Neural progenitor cell (in vitro differentiated cells): ENCODE measurements around the gene TBC1D4. TPM values are rescaled to one million over a fixed set of nuclear protein-coding genes. Genes with fewer than 3 reads are reported as not detected.

Source experiments
- DNase-seq: peaks from one replicate; pipeline ENCODE4 v3.0.0-alpha.2; 2016; ENCODE audit warnings: low spot score
- H2AFZ ChIP-seq: fragments of 200-600 bp; sonication (generic); replicated peaks from 2 replicates; pipeline ENCODE4 v1.6.1; 2016; ENCODE audit warnings: antibody characterized with exemption
- H3F3A ChIP-seq: fragments of 200-600 bp; sonication (generic); 2 replicates; pipeline ENCODE4 v1.6.1; 2016; ENCODE audit warnings: antibody characterized with exemption, low read depth
- H3K27ac ChIP-seq: fragments of 200-600 bp; sonication (generic); 2 replicates; pipeline ENCODE4 v1.5.1; 2016; ENCODE audit warnings: mild to moderate bottlenecking
- H3K27me3 ChIP-seq: fragments of 200-600 bp; sonication (generic); 2 replicates; pipeline ENCODE4 v1.6.1; 2016; ENCODE audit warnings: mild to moderate bottlenecking, moderate library complexity
- H3K36me3 ChIP-seq: fragments of 200-600 bp; sonication (generic); 2 replicates; pipeline ENCODE4 v1.5.1; 2016
- H3K4me1 ChIP-seq: fragments of 200-600 bp; sonication (generic); 2 replicates; pipeline ENCODE4 v1.6.1; 2016; ENCODE audit warnings: mixed run types
- H3K4me2 ChIP-seq: fragments of 200-600 bp; sonication (generic); 2 replicates; pipeline ENCODE4 v1.6.1; 2016
- H3K4me3 ChIP-seq: fragments of 200-600 bp; sonication (generic); 2 replicates; pipeline ENCODE4 v1.5.1; 2016
- H3K79me2 ChIP-seq: fragments of 200-600 bp; sonication (generic); 2 replicates; pipeline ENCODE4 v1.6.1; 2016; ENCODE audit warnings: low read depth
- H3K9ac ChIP-seq: fragments of 200-600 bp; sonication (generic); 2 replicates; pipeline ENCODE4 v1.6.1; 2016
- H3K9me3 ChIP-seq: fragments of 200-600 bp; sonication (generic); 2 replicates; pipeline ENCODE4 v1.5.1; 2016; ENCODE audit warnings: low read depth
- H4K20me1 ChIP-seq: fragments of 200-600 bp; sonication (generic); 2 replicates; pipeline ENCODE4 v1.6.1; 2016; ENCODE audit warnings: low read depth
- H3K27ac Mint-ChIP-seq: 3 replicates; pipeline ENCODE4 v1.8.0; 2021; ENCODE audit warnings: mixed read lengths
- H3K27me3 Mint-ChIP-seq: 2 replicates; pipeline ENCODE4 v1.8.0; 2022; ENCODE audit warnings: low read depth, mild to moderate bottlenecking, inconsistent platforms, moderate library complexity, mixed read lengths; ENCODE audit not compliant: insufficient read depth
- H3K36me3 Mint-ChIP-seq: 3 replicates; pipeline ENCODE4 v1.8.0; 2021; ENCODE audit warnings: mixed read lengths
- H3K4me1 Mint-ChIP-seq: 3 replicates; pipeline ENCODE4 v1.8.0; 2021; ENCODE audit warnings: mixed read lengths
- H3K4me3 Mint-ChIP-seq: 3 replicates; pipeline ENCODE4 v1.8.0; 2021; ENCODE audit warnings: mild to moderate bottlenecking, moderate library complexity, mixed read lengths
- H3K9me3 Mint-ChIP-seq: 3 replicates; pipeline ENCODE4 v1.8.0; 2020; ENCODE audit warnings: mixed read lengths
- EZH2 ChIP-seq: fragments of 200-600 bp; sonication (generic); IDR thresholded peaks from 2 replicates; pipeline ENCODE4 v1.6.1; 2017; ENCODE audit warnings: antibody characterized with exemption, mild to moderate bottlenecking, moderate library complexity
- EZH2phosphoT487 ChIP-seq: fragments of 200-600 bp; sonication (generic); IDR thresholded peaks from 2 replicates; pipeline ENCODE4 v1.6.1; 2017; ENCODE audit warnings: antibody characterized with exemption
- total RNA-seq: library from RNA; depleted of rRNA; stranded (reverse); fragments of >200 nt; gene quantifications from 2 replicates; pipeline ENCODE4 v1.2.3, GENCODE V29; 2015; ENCODE audit warnings: low replicate concordance
- TF ChIP-seq, protein P1 (sequence below): fragments of 200-600 bp; sonication (generic); IDR thresholded peaks from 2 replicates; pipeline ENCODE4 v1.5.1; 2017; ENCODE audit warnings: antibody characterized with exemption, mild to moderate bottlenecking

Gene TBC1D4
- total RNA-seq, 1 donor from 2014 or later: 14.3 TPM

DNA sequence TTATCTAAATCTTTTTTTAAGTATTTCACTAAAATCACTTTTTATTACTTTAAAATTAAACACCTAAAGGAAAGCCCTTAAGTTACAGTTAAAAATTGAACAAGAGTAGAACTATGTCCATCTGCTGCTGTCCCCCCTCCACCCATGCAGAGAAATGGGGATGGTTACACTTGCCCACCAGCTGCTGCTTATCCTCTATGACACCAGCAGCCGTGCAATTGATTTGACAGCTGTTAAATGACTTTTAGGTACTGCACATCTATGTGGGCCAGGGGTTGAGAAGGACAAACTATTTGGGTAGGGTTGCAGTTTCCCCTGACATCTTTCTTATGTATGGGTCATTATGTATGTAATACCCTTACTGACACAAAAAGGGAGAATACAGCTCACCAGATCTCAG, 77.2 kb downstream of the TBC1D4 start:
- Histone ChIP-seq H3K9ac (no peak overlapping the region), H4K20me1 (no peaks in the 10 kb centered on the region), H3K4me1 (peaks cover 12% of the 10 kb centered on the region), H3F3A (no peaks in the 10 kb centered on the region), H3K4me2 (no peak overlapping the region), H3K79me2 (peaks cover 5% of the 10 kb centered on the region), H3K27ac (no peak overlapping the region), H2AFZ (no peak overlapping the region), H3K27me3 (no peaks in the 10 kb centered on the region), H3K36me3 (no peaks in the 10 kb centered on the region), H3K9me3 (no peaks in the 10 kb centered on the region), H3K4me3 (no peak overlapping the region)
- H3K9me3 Mint-ChIP-seq: peaks cover 8% of the 10 kb centered on the region
- TF ChIP-seq EZH2phosphoT487: no peak
- no peak for TF ChIP-seq EZH2
- TF ChIP-seq, protein P1, sequence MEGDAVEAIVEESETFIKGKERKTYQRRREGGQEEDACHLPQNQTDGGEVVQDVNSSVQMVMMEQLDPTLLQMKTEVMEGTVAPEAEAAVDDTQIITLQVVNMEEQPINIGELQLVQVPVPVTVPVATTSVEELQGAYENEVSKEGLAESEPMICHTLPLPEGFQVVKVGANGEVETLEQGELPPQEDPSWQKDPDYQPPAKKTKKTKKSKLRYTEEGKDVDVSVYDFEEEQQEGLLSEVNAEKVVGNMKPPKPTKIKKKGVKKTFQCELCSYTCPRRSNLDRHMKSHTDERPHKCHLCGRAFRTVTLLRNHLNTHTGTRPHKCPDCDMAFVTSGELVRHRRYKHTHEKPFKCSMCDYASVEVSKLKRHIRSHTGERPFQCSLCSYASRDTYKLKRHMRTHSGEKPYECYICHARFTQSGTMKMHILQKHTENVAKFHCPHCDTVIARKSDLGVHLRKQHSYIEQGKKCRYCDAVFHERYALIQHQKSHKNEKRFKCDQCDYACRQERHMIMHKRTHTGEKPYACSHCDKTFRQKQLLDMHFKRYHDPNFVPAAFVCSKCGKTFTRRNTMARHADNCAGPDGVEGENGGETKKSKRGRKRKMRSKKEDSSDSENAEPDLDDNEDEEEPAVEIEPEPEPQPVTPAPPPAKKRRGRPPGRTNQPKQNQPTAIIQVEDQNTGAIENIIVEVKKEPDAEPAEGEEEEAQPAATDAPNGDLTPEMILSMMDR: no peak
- H3K4me1 Mint-ChIP-seq: peaks cover 42% of the 10 kb centered on the region
- no peaks in the 10 kb centered on the region for H3K27me3 Mint-ChIP-seq
- H3K36me3 Mint-ChIP-seq: no peaks in the 10 kb centered on the region
- H3K4me3 Mint-ChIP-seq: no peak overlapping the region
- no peak overlapping the region for H3K27ac Mint-ChIP-seq
- no peak for DNase-seq

DNA sequence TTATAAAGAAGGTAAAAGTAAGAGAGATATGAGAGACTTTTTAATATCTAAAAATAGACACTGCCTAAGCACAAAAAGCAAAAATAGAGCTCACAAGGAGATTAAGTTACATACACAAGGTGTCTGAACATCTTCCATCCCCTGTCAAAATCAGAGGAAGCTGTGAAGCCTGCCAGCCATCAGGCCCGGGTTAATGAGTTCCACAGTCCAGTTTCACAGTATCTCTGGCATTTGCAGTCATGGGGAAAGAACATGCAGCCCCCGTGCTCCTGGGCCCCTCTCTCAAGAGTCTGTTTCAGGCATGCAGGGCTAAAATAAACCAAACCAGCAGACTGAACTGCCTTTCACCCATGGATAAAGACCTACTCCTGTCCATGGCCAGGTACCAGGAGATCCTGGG, 79.2 kb downstream of the TBC1D4 start:
- TF ChIP-seq, protein P1: no peak
- TF ChIP-seq EZH2: no peak
- no peak for TF ChIP-seq EZH2phosphoT487
- H3K27ac ChIP-seq: no peak overlapping the region

DNA sequence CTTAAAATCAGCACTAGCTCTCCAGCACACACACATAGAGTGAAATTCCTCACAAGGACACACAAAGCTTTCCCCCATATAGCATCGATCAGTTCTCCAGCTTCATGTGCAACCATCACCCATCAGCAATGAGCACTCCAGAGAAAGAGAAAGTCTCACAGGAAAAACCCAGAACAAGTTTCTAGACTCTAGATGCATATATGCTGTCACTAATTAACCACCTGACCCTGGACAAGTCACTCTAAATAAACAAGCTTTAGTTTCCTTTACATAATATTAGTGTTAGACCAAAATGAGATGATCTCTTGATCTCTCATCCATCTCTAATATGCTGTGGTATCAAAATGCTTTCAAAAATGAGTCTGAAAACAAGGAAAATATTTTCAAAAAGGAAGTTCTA, 81.2 kb downstream of the TBC1D4 start:
- H3K4me3 Mint-ChIP-seq: no peak overlapping the region
- no peak overlapping the region for H3K27ac Mint-ChIP-seq
- TF ChIP-seq, protein P1: no peak
- TF ChIP-seq EZH2: no peak
- no peak for TF ChIP-seq EZH2phosphoT487
- H3K36me3 Mint-ChIP-seq: no peaks in the 10 kb centered on the region
- no peaks in the 10 kb centered on the region for H3K9me3 ChIP-seq
- no peak overlapping the region for H3K4me2 ChIP-seq
- no peak for DNase-seq
- no peaks in the 10 kb centered on the region for H4K20me1 ChIP-seq
- no peak overlapping the region for H2AFZ ChIP-seq
- no peaks in the 10 kb centered on the region for H3K27me3 Mint-ChIP-seq
- no peaks in the 10 kb centered on the region for H3K27me3 ChIP-seq
- no peaks in the 10 kb centered on the region for H3K79me2 ChIP-seq
- peaks cover 34% of the 10 kb centered on the region for H3K4me1 Mint-ChIP-seq
- no peak overlapping the region for H3K4me3 ChIP-seq
- peaks cover 3% of the 10 kb centered on the region for H3K4me1 ChIP-seq
- no peaks in the 10 kb centered on the region for H3F3A ChIP-seq
- no peak overlapping the region for H3K9ac ChIP-seq
- peaks cover 18% of the 10 kb centered on the region for H3K9me3 Mint-ChIP-seq
- H3K27ac ChIP-seq: no peak overlapping the region
- H3K36me3 ChIP-seq: no peaks in the 10 kb centered on the region

More for the DNA sequence above, 79.2 kb downstream of the TBC1D4 start:
- DNase-seq: peak; percentile 3
- peaks cover 42% of the 10 kb centered on the region for H3K4me1 Mint-ChIP-seq
- H3K4me2 ChIP-seq: no peak overlapping the region
- H3K36me3 Mint-ChIP-seq: no peaks in the 10 kb centered on the region
- no peaks in the 10 kb centered on the region for H3K9me3 ChIP-seq
- no peaks in the 10 kb centered on the region for H3K27me3 Mint-ChIP-seq
- H3K79me2 ChIP-seq: peaks cover 5% of the 10 kb centered on the region
- no peaks in the 10 kb centered on the region for H4K20me1 ChIP-seq
- H3F3A ChIP-seq: no peaks in the 10 kb centered on the region
- H3K9me3 Mint-ChIP-seq: peaks cover 19% of the 10 kb centered on the region
- H3K4me1 ChIP-seq: peaks cover 12% of the 10 kb centered on the region
- no peaks in the 10 kb centered on the region for H3K36me3 ChIP-seq
- H3K27me3 ChIP-seq: no peaks in the 10 kb centered on the region
- H2AFZ ChIP-seq: no peak overlapping the region
- H3K4me3 Mint-ChIP-seq: no peak overlapping the region
- no peak overlapping the region for H3K27ac Mint-ChIP-seq
- H3K4me3 ChIP-seq: no peak overlapping the region
- no peak overlapping the region for H3K9ac ChIP-seq
